Tongue (tissue), 2 donors: ENCODE results near the gene PDE3A. TPM values are rescaled to one million over a fixed set of nuclear protein-coding genes. Genes with fewer than 3 reads are reported as not detected.

Source experiments
- DNase-seq: peaks from one replicate; pipeline ENCODE4 v3.0.0-alpha.2; 2015
- total RNA-seq: library from RNA; depleted of rRNA; stranded (reverse); fragments of >200 nt; gene quantifications from one replicate; pipeline ENCODE4 v1.2.3, GENCODE V29; 2014

PDE3A gene
- total RNA-seq, 1 donor from 2014 or later, result 25.8 TPM

GRCh38 chr12:20722142-20722541 lies 353.8 kb downstream of the PDE3A start:
- DNase-seq, result no peak

DNA sequence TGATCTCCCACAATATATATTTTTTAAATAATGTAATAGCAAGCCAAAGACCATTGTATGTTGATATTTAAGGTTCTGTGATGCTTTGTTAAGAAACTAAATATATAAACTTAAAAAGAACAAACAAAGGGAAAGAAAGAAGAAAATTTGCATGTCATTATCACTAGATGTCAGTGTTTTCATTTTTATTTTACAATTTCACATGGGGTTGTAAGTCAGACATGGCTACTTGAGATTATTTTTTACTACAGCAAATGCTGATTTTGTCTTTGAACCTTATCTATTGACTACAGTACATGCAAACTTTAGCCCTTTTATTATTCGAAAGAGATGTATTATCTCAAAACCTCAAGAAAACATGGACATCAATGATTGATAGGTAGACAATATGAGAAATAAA lies 362.9 kb downstream of the PDE3A start:
- DNase-seq, result no peak
